Measurements from ENCODE around the gene PCNT.
A peak's percentile ranks its signal among the peaks of the same experiment; 100 is the strongest.

PCNT gene, protein sequence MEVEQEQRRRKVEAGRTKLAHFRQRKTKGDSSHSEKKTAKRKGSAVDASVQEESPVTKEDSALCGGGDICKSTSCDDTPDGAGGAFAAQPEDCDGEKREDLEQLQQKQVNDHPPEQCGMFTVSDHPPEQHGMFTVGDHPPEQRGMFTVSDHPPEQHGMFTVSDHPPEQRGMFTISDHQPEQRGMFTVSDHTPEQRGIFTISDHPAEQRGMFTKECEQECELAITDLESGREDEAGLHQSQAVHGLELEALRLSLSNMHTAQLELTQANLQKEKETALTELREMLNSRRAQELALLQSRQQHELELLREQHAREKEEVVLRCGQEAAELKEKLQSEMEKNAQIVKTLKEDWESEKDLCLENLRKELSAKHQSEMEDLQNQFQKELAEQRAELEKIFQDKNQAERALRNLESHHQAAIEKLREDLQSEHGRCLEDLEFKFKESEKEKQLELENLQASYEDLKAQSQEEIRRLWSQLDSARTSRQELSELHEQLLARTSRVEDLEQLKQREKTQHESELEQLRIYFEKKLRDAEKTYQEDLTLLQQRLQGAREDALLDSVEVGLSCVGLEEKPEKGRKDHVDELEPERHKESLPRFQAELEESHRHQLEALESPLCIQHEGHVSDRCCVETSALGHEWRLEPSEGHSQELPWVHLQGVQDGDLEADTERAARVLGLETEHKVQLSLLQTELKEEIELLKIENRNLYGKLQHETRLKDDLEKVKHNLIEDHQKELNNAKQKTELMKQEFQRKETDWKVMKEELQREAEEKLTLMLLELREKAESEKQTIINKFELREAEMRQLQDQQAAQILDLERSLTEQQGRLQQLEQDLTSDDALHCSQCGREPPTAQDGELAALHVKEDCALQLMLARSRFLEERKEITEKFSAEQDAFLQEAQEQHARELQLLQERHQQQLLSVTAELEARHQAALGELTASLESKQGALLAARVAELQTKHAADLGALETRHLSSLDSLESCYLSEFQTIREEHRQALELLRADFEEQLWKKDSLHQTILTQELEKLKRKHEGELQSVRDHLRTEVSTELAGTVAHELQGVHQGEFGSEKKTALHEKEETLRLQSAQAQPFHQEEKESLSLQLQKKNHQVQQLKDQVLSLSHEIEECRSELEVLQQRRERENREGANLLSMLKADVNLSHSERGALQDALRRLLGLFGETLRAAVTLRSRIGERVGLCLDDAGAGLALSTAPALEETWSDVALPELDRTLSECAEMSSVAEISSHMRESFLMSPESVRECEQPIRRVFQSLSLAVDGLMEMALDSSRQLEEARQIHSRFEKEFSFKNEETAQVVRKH (N-terminal part only)

DNA sequence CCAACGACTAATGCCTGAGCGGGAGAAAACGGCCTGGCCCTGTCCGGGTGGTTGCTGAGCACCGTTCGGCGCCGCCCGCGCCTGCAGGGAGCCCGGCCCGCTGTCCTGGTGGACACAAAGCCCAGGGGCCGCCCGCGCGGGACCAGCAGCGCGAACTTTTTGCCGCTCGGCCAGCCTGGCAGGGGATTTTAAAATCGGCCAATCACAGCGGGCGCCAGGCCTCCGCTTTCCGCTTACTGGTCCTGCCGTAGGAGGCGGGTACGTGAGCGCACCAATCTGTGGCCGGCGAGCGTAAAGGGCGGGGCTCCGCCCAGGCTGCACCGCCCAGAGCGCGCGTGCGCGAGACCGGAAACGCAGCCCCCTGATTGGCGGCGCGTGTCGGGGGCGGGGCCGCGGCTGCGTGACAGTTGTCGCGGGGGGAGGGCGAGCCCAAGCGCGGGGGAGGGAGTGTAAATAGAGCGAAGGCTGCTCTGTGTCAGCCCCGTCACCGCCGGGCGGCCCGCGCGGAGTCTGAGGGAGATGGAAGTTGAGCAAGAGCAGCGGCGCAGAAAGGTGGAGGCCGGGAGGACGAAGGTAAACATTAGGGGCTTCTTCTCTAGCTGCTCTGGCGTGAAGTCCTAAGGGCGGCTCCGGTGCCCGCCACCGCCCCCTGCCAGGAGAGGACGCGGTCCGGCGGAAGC, at the start of gene PCNT, which contains the start of gene C21orf58:
Gene PCNT, plus strand, starts transcription at position 447 of the 680 bp plus-strand sequence. Its CDS starts 73 bp downstream, at position 520.
Gene C21orf58, minus strand, starts transcription at position 161 of the 680 bp plus-strand sequence. CDS start 1,132 bp downstream, outside the sequence.
- H3K9ac ChIP-seq (ENCODE audit: low read depth, low read length), result peak within 1 kb of the TSS; percentile 93
- H3K27me3 ChIP-seq (ENCODE audit: control insufficient read depth, insufficient read depth, low read length), result no peaks in the 10 kb centered on the region
- H3K27ac ChIP-seq (ENCODE audit: low read depth, low read length), result peak within 1 kb of the TSS; percentile 100
- peak within 1 kb of the TSS; percentile 98 for H3K4me3 ChIP-seq (ENCODE audit: low read depth, low read length)
- no peaks in the 10 kb centered on the region for H3K9me3 ChIP-seq (ENCODE audit: control insufficient read depth, insufficient read depth, low read length)
- H3K36me3 ChIP-seq (ENCODE audit: control insufficient read depth, insufficient read depth, low read length), result peaks cover 18% of the 10 kb centered on the region
- H3K4me1 ChIP-seq (ENCODE audit: control insufficient read depth, insufficient read depth, low read length), result peaks cover 17% of the 10 kb centered on the region; the same call in 1 of the 2 replicates

DNA sequence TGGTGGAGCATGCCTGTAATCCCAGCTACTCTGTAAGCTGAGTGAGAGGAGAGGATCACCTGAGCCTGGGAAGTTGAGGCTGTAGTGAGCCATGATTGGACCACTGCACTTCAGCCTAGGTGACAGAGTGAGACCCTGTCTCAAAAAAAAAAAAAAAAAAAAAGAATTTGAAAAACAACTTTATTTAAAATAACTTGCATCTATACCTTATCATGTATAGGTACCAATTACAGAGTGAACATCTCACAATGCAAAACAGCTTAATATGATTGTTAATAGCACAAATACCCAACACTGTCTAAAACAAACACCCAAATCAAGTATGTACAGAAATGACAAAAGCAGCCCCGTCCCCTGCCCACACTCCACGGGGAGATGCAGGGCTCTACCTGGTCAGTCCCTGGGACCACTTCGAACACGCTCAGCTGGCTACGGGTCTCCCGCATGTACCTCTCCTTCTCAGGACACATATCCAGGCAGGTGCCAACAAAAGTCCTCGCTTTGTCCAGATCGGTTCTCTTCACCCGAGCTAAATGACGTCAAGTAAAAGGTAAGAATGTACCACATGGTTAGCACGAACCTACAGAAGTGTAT, 49.1 kb upstream of the PCNT start:
- Histone ChIP-seq H3K27me3 (ENCODE audit: control insufficient read depth, insufficient read depth, low read length) (no peaks in the 10 kb centered on the region), H3K27ac (ENCODE audit: low read depth, low read length) (no peak overlapping the region), H3K4me3 (ENCODE audit: low read depth, low read length) (no peak overlapping the region), H3K4me1 (ENCODE audit: control insufficient read depth, insufficient read depth, low read length) (no peaks in the 10 kb centered on the region), H3K36me3 (ENCODE audit: control insufficient read depth, insufficient read depth, low read length) (peaks cover 95% of the 10 kb centered on the region), H3K9me3 (ENCODE audit: control insufficient read depth, insufficient read depth, low read length) (no peaks in the 10 kb centered on the region), H3K9ac (ENCODE audit: low read depth, low read length) (no peak overlapping the region)

DNA sequence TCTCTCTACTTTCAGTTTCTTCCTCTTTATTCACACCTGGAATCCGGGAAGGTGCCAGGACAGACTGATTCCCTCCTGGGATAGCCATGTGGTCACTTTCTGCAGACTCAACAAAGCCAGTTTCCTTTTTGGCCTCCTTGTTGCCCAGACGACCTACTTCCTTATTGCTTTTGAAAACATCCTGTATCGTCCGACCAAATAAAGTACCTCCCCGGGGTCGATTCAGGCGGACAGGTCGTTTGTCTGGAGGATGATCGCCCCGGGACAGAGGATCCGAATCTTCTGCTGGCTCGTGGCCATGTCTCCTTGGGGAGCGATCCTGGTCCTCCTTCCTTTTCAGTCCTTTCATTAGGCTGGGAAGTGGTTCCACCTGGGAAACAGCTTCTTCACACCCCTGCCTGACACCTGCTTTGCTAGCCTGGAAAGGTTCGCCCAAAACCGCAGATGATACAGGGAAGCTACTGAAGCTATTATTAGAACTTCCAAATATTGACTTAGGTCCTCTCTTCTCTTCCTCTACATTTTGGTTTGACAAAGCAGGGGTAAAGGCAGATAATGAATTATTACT, 39.8 kb upstream of the PCNT start:
- Histone ChIP-seq H3K27ac (ENCODE audit: low read depth, low read length) (no peak overlapping the region), H3K9me3 (ENCODE audit: control insufficient read depth, insufficient read depth, low read length) (no peaks in the 10 kb centered on the region), H3K27me3 (ENCODE audit: control insufficient read depth, insufficient read depth, low read length) (no peaks in the 10 kb centered on the region), H3K4me3 (ENCODE audit: low read depth, low read length) (peak overlapping the region; percentile 46; the same call in 1 of the 2 replicates), H3K36me3 (ENCODE audit: control insufficient read depth, insufficient read depth, low read length) (peaks cover 47% of the 10 kb centered on the region), H3K9ac (ENCODE audit: low read depth, low read length) (no peak overlapping the region), H3K4me1 (ENCODE audit: control insufficient read depth, insufficient read depth, low read length) (peaks cover 25% of the 10 kb centered on the region)

DNA sequence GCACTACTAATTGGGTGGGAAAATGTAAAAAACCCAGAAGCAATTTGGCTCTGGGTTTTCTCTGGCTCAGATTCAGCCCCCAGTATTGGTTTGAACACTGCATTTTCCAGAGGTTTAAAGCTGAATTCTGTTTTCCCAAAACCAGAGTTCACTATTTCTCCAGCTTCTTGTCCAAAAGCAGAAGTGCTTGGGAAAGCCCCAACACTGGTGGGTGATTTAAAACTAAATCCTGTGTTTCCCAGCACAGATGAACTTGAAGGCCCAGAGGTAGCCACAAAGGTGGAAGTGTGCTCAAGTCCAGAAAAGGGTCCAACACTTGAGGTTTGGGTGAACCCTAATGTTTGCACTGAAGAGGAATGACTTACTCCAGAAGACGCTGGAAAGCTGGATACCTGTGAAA, 39.2 kb upstream of the PCNT start:
- H3K27ac ChIP-seq (ENCODE audit: low read depth, low read length), result no peak overlapping the region

DNA sequence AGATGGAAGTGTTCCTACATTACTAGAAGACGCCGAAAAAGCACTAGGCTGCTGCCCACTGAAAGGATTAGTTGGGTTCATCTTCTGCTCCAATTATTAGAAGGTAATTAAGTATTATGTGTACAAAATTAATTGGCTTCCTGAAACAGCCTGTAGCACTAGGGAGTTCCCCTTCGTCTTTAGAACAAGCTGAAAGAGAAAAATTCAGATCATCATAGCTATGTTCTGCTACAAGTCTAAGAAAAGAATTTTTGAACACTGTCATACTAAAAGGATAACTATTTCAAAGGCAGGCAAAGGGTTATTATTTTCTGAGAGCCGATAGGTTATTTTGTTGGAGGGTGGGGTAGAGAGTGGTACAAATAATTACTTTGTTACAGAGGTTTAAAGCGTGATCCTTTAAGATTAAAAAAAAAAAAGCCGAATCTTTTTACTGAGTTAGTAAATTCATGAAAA, 38.7 kb upstream of the PCNT start, which contains the start of gene MCM3AP:
Gene MCM3AP, minus strand, starts transcription at position 406 of the 456 bp plus-strand sequence. Its CDS starts 325 bp downstream, at position 81.
- H3K9me3 ChIP-seq (ENCODE audit: control insufficient read depth, insufficient read depth, low read length), result no peaks in the 10 kb centered on the region
- H3K4me1 ChIP-seq (ENCODE audit: control insufficient read depth, insufficient read depth, low read length), result peaks cover 26% of the 10 kb centered on the region
- peak within 1 kb of the TSS; percentile 98 for H3K27ac ChIP-seq (ENCODE audit: low read depth, low read length)
- H3K36me3 ChIP-seq (ENCODE audit: control insufficient read depth, insufficient read depth, low read length), result peaks cover 37% of the 10 kb centered on the region
- H3K9ac ChIP-seq (ENCODE audit: low read depth, low read length), result peak within 1 kb of the TSS; percentile 80
- H3K4me3 ChIP-seq (ENCODE audit: low read depth, low read length), result peak within 1 kb of the TSS; percentile 85
- no peaks in the 10 kb centered on the region for H3K27me3 ChIP-seq (ENCODE audit: control insufficient read depth, insufficient read depth, low read length)

More for the DNA sequence above, 39.2 kb upstream of the PCNT start:
- Histone ChIP-seq H3K4me3 (ENCODE audit: low read depth, low read length) (peak overlapping the region; percentile 85), H3K9ac (ENCODE audit: low read depth, low read length) (no peak overlapping the region), H3K4me1 (ENCODE audit: control insufficient read depth, insufficient read depth, low read length) (peaks cover 26% of the 10 kb centered on the region), H3K27me3 (ENCODE audit: control insufficient read depth, insufficient read depth, low read length) (no peaks in the 10 kb centered on the region), H3K9me3 (ENCODE audit: control insufficient read depth, insufficient read depth, low read length) (no peaks in the 10 kb centered on the region), H3K36me3 (ENCODE audit: control insufficient read depth, insufficient read depth, low read length) (peaks cover 42% of the 10 kb centered on the region)

DNA sequence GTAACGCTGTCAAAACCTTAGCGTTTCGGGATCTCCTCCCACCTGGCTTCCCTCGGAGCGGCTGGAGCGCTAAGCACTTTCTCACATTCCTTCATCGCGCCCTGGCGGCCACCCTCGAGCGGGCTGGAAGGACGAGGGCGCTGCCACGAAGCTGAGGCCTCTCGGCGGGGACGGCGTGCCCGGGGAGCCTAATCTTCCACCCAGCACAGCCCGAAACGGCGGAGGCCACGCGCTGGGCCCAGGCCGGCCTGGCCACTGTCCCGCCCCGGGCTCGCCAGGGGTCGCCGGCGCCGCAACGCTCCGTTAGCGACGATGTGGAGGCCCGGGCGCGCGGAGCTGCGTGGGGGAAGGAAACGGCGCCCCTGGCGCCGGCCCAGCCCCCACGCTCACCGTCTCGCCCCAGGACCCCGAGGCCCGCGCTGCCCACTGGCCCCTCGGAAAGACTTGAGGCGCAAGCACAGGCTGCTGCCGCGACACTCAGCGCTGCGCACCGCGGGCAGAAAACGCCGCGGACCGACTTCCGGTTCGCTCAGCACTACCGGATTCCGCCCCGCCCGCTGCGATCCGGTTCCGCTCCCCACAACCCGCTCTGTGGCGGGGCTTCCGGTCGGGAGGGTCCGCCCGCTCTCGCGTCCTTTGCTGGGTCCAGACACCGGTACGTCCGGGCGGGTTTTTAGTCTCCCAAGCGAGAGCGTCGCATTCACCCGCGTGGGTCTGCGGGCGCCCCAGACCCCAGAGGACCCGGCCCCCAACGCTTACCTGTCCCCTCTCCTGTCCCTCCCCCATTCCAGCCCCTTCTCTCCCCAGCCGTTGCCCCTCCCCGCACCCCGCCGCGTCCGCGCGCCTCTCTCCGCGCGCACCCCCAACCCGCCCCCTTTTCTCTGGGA, 38.0 kb upstream of the PCNT start, which contains the start of gene YBEY:
Gene YBEY, plus strand, starts transcription at position 582 of the 887 bp plus-strand sequence. CDS start 572 bp downstream, outside the sequence.
- H3K4me3 ChIP-seq (ENCODE audit: low read depth, low read length), result peak within 1 kb of the TSS; percentile 85
- H3K4me1 ChIP-seq (ENCODE audit: control insufficient read depth, insufficient read depth, low read length), result peaks cover 26% of the 10 kb centered on the region
- peak within 1 kb of the TSS; percentile 98 for H3K27ac ChIP-seq (ENCODE audit: low read depth, low read length)
- H3K27me3 ChIP-seq (ENCODE audit: control insufficient read depth, insufficient read depth, low read length), result no peaks in the 10 kb centered on the region
- H3K9me3 ChIP-seq (ENCODE audit: control insufficient read depth, insufficient read depth, low read length), result no peaks in the 10 kb centered on the region
- H3K9ac ChIP-seq (ENCODE audit: low read depth, low read length), result peak within 1 kb of the TSS; percentile 80
- peaks cover 31% of the 10 kb centered on the region for H3K36me3 ChIP-seq (ENCODE audit: control insufficient read depth, insufficient read depth, low read length)

DNA sequence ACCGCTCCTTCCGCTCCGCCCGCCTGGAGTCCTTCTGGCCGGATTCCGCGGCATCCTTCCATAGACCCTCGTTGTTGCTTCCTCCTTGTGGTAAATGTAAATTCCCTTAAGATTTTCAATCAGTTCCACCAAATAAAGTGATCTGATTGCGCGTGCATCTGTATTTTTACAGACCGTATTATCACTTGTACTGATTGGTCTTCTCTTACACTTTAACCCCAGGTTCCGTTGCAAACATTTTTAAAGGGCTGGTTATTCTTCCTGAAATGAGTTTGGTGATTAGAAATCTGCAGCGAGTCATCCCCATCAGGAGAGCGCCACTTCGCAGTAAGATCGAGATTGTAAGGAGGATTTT, 37.3 kb upstream of the PCNT start:
- peak overlapping the region; percentile 98 for H3K27ac ChIP-seq (ENCODE audit: low read depth, low read length)
- peak overlapping the region; percentile 85 for H3K4me3 ChIP-seq (ENCODE audit: low read depth, low read length)
- peak overlapping the region; percentile 71 for H3K9ac ChIP-seq (ENCODE audit: low read depth, low read length)
- H3K36me3 ChIP-seq (ENCODE audit: control insufficient read depth, insufficient read depth, low read length), result peaks cover 31% of the 10 kb centered on the region
- peaks cover 26% of the 10 kb centered on the region for H3K4me1 ChIP-seq (ENCODE audit: control insufficient read depth, insufficient read depth, low read length)
- no peaks in the 10 kb centered on the region for H3K9me3 ChIP-seq (ENCODE audit: control insufficient read depth, insufficient read depth, low read length)
- no peaks in the 10 kb centered on the region for H3K27me3 ChIP-seq (ENCODE audit: control insufficient read depth, insufficient read depth, low read length)

DNA sequence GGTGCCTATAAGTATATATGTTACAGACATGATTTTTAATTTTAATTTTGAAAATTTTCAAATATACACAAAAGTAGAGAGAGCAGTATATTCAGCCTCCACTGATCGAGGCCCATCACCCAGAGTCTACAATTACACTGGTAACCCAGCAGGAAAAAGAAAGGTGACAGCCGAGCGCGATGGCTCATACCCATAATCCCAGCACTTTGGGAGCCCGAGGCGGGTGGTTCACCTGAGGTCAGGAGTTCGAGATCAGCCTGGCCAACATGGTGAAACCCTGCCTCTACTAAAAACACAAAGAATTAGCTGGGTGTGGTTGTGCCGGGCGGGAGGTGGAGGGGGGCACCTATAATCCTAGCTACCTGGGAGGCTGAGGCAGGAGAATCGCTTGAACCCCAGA, 36.4 kb upstream of the PCNT start:
- Histone ChIP-seq H3K9me3 (ENCODE audit: control insufficient read depth, insufficient read depth, low read length) (no peaks in the 10 kb centered on the region), H3K4me3 (ENCODE audit: low read depth, low read length) (peak overlapping the region; percentile 85; the same call in 1 of the 2 replicates), H3K4me1 (ENCODE audit: control insufficient read depth, insufficient read depth, low read length) (peaks cover 26% of the 10 kb centered on the region), H3K27ac (ENCODE audit: low read depth, low read length) (no peak overlapping the region), H3K27me3 (ENCODE audit: control insufficient read depth, insufficient read depth, low read length) (no peaks in the 10 kb centered on the region), H3K36me3 (ENCODE audit: control insufficient read depth, insufficient read depth, low read length) (peaks cover 30% of the 10 kb centered on the region), H3K9ac (ENCODE audit: low read depth, low read length) (no peak overlapping the region)
